ENCODE data around the gene TRAFD1. TPM values are rescaled to one million over a fixed set of nuclear protein-coding genes. Genes with fewer than 3 reads are reported as not detected.
"Not testable (repeated sequence)": the region's sequence is repeated elsewhere in the genome, so short reads cannot be mapped to it uniquely, and the experiment has no call there.

Gene TRAFD1
- total RNA-seq, 2 experiments from 2014 or later: 14.3 to 19.4 TPM

DNA sequence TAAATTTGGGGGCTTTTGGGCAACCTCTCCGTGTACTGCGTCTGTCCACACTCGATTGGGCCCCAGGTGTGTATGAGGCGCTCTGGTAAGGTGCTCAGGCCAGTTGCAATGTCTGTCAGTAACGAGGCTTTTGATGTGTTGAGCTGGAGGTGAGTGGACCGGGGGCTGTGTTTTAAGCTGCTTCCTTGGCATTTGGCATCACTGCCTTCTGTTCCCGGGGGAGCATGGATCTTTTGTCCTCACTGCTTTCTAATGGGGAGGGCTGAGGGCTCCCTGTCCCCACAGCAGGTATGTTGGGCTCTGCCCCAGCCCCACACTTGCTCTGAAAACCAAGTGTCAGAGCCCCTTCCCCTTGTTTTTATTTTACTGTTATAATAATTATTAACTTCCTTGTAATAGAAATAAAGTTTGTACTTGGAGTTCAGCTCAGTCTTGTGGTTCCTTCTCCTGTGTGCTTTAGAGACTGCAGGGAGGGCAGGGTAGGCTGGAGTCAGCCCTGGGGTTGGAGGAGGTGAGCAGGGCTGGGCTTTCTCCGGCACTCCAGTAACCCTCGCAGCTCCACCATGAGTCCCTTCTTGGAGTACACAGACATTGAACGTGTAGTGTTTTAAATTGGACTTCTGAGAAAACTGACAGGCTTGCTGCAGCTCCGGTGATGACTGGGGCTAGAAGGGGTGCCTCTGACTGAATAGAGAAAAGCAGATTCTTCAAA lies 28.0 kb downstream of the TRAFD1 start:
- CTCF ChIA-PET (ENCODE audit: unreplicated experiment): no interaction called here

DNA sequence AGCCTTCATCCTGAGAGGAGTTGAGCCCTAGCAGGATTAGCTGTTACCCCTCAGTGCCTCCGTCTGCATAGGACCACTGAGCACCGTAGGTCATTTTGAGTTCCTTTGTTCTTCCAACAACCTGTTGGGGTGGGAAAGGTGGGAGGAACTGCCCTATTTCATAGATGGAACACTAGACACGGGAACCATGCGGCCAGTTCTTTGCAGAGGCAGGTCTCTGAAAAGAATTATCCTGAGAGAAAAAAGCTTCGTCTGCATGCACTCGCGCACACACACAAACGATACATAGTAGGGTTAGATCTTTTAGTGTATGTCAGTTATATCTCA lies 28.5 kb downstream of the TRAFD1 start:
- ChIA-PET POLR2A (no interaction called here), CTCF (ENCODE audit: unreplicated experiment) (no interaction called here)
- Histone ChIP-seq H3K36me3 (ENCODE audit: insufficient read depth, low read length) (peaks cover 51% of the 10 kb centered on the region), H3K4me2 (ENCODE audit: low read length) (no peak overlapping the region), H3K27ac (ENCODE audit: low read depth, low read length, poor library complexity, severe bottlenecking) (no peak overlapping the region), H3K9me2 (ENCODE audit: insufficient read depth, low read length) (no peaks in the 10 kb centered on the region), H2AFZ (ENCODE audit: low read length) (no peak overlapping the region), H3K79me2 (ENCODE audit: insufficient read depth, low read depth, low read length) (no peaks in the 10 kb centered on the region), H4K20me1 (ENCODE audit: insufficient read depth, low read length) (no peaks in the 10 kb centered on the region), H3K4me3 (ENCODE audit: low read depth, low read length, poor library complexity, severe bottlenecking) (no peak overlapping the region), H3K9me3 (ENCODE audit: low read length) (no peaks in the 10 kb centered on the region), H3K4me1 (ENCODE audit: insufficient read depth, low read length, poor library complexity, severe bottlenecking) (no peaks in the 10 kb centered on the region)
- BruUV-seq (replicated peaks): no TSS peak
- TF ChIP-seq, protein P1, sequence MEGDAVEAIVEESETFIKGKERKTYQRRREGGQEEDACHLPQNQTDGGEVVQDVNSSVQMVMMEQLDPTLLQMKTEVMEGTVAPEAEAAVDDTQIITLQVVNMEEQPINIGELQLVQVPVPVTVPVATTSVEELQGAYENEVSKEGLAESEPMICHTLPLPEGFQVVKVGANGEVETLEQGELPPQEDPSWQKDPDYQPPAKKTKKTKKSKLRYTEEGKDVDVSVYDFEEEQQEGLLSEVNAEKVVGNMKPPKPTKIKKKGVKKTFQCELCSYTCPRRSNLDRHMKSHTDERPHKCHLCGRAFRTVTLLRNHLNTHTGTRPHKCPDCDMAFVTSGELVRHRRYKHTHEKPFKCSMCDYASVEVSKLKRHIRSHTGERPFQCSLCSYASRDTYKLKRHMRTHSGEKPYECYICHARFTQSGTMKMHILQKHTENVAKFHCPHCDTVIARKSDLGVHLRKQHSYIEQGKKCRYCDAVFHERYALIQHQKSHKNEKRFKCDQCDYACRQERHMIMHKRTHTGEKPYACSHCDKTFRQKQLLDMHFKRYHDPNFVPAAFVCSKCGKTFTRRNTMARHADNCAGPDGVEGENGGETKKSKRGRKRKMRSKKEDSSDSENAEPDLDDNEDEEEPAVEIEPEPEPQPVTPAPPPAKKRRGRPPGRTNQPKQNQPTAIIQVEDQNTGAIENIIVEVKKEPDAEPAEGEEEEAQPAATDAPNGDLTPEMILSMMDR (conservative IDR thresholded peaks at IDR 0.05; ENCODE audit: low read length): no peak
- no peak for TF ChIP-seq EZH2phosphoT487 (IDR thresholded peaks at IDR 0.05; ENCODE audit: borderline replicate concordance, low read depth, low read length)
- intact Hi-C loops (cut with micrococcal nuclease; ENCODE audit: unreplicated experiment): no loop called here
- no peak for DNase-seq (ENCODE audit: low spot score)

More for the DNA sequence above, 28.0 kb downstream of the TRAFD1 start:
- no peak overlapping the region for H3K27ac ChIP-seq (ENCODE audit: low read depth, low read length, poor library complexity, severe bottlenecking)
- no peak for TF ChIP-seq EZH2phosphoT487 (IDR thresholded peaks at IDR 0.05; ENCODE audit: borderline replicate concordance, low read depth, low read length)
- TF ChIP-seq, protein P1 (conservative IDR thresholded peaks at IDR 0.05; ENCODE audit: low read length): no peak
- no peak overlapping the region for H3K4me2 ChIP-seq (ENCODE audit: low read length)
- H3K79me2 ChIP-seq (ENCODE audit: insufficient read depth, low read depth, low read length): no peaks in the 10 kb centered on the region
- no peak overlapping the region for H3K4me3 ChIP-seq (ENCODE audit: low read depth, low read length, poor library complexity, severe bottlenecking)
- no peaks in the 10 kb centered on the region for H3K9me2 ChIP-seq (ENCODE audit: insufficient read depth, low read length)
- H3K36me3 ChIP-seq (ENCODE audit: insufficient read depth, low read length): peaks cover 51% of the 10 kb centered on the region
- no peak overlapping the region for H2AFZ ChIP-seq (ENCODE audit: low read length)
- H4K20me1 ChIP-seq (ENCODE audit: insufficient read depth, low read length): no peaks in the 10 kb centered on the region
- H3K4me1 ChIP-seq (ENCODE audit: insufficient read depth, low read length, poor library complexity, severe bottlenecking): no peaks in the 10 kb centered on the region
- BruUV-seq (replicated peaks): TSS peak; percentile 61
- H3K9me3 ChIP-seq (ENCODE audit: low read length): no peaks in the 10 kb centered on the region
- DNase-seq (ENCODE audit: low spot score): no peak
- intact Hi-C loops (cut with micrococcal nuclease; ENCODE audit: unreplicated experiment): no loop called here
- POLR2A ChIA-PET: no interaction called here

DNA sequence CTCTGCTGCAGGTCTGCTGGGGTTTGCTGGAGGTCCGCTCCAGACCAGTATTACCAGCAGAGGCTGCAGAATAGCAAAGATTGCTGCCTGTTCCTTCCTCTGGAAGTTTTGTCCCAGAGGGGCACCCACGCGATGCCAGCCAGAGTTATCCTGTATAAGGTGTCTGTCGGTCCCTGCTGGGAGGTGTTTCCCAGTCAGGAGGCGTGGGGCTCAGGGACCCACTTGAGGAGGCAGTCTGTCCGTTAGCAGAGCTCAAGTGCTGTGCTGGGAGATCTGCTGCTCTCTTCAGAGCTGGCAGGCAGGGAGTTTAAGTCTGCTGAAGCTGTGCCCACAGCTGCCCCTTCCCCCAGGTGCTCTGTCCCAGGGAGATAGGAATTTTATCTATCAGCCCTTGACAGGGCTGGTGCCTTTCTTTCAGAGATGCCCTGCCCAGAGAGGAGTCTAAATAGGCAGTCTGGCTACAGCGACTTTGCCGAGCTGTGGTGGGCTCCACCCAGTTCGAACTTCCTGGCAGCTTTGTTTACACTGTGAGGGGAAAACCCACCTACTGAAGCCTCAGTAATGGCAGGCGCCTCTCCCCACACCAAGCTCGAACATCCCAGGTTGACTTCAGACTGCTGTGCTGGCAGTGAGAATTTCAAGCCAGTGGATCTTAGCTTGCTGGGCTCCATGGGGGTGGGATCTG lies 33.2 kb downstream of the TRAFD1 start:
- H3K4me3 ChIP-seq (ENCODE audit: low read depth, low read length, poor library complexity, severe bottlenecking); H3K4me1 ChIP-seq (ENCODE audit: insufficient read depth, low read length, poor library complexity, severe bottlenecking); H3K79me2 ChIP-seq (ENCODE audit: insufficient read depth, low read depth, low read length); BruUV-seq (replicated peaks); DNase-seq (ENCODE audit: low spot score); H3K9me2 ChIP-seq (ENCODE audit: insufficient read depth, low read length); intact Hi-C loops (cut with micrococcal nuclease; ENCODE audit: unreplicated experiment); CTCF ChIA-PET (ENCODE audit: unreplicated experiment); H3K27ac ChIP-seq (ENCODE audit: low read depth, low read length, poor library complexity, severe bottlenecking); H3K4me2 ChIP-seq (ENCODE audit: low read length); H3K9me3 ChIP-seq (ENCODE audit: low read length); POLR2A ChIA-PET; H4K20me1 ChIP-seq (ENCODE audit: insufficient read depth, low read length); H2AFZ ChIP-seq (ENCODE audit: low read length): not testable (repeated sequence)
- H3K36me3 ChIP-seq (ENCODE audit: insufficient read depth, low read length): peaks cover 46% of the 10 kb centered on the region
